WTC11 (cell line): Measurements from ENCODE around the gene HDAC5.

Experiments
- CREB1 ChIP-seq: sonication (generic); formaldehyde crosslinking; IDR thresholded peaks from 2 replicates; pipeline ENCODE4 v1.8.0; 2023; ENCODE audit warnings: mild to moderate bottlenecking, missing genetic modification reagents
- CTCF ChIP-seq: fragments of 200-600 bp; IDR thresholded peaks from 2 replicates; pipeline ENCODE4 v1.8.0; 2022; ENCODE audit warnings: antibody characterized with exemption
- ESRRA ChIP-seq: sonication (generic); formaldehyde crosslinking; IDR thresholded peaks from 2 replicates; pipeline ENCODE4 v1.8.1; 2022; ENCODE audit warnings: mild to moderate bottlenecking, missing genetic modification reagents, borderline replicate concordance
- FOXJ3 ChIP-seq: sonication (generic); formaldehyde crosslinking; IDR thresholded peaks from 2 replicates; pipeline ENCODE4 v1.9.0; 2021; ENCODE audit warnings: missing genetic modification reagents, mild to moderate bottlenecking, borderline replicate concordance

DNA sequence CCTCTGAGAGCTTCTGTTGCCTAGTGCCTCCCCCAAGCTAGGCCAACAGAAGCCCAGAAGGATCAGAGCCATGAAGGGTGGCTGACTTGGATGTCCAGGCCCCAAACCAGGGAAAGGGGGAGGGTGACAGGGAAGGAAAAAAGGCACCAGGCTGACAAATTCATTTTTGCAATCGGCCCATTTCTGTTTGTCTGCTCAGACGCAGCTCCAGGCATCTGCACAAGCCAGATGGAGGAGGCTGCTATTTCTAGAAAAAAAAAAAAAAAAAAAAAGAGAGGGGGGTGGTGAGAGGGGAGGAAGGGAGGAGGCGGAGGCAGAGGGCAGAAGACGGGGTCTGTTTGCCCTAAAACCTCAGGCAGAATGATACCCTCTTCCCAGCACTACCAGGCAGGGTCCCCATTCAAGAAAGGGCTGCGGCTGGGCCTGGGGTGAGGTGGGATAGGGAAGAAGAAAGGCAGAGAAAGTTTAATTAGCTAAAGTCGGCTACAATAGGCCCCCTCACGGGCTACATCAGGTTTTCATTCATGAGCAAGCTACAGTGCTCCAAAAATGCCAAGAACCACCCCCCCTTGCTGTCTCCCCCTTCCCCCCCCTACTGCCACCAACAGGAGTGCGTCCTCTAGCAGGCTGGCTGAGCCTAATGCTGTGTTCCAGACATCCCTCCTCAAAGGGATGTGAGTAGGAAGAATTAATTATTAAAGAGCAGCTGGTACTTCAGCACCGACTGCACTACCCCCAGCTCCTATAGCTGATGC, 2.4 kb downstream of the HDAC5 start:
- TF ChIP-seq CTCF (no peak), FOXJ3 (CRISPR knock-in tag) (no peak), CREB1 (CRISPR knock-in tag) (no peak), ESRRA (no peak)
